Astrocyte (in vitro differentiated cells and primary cell): ENCODE measurements around the gene AMPD2. TPM values are rescaled to one million over a fixed set of nuclear protein-coding genes. Genes with fewer than 3 reads are reported as not detected.
A peak's percentile ranks its signal among the peaks of the same experiment; 100 is the strongest.

ENCODE experiments used
- DNase-seq: peaks from one replicate; pipeline ENCODE4 v3.0.0-alpha.2; 2010; ENCODE audit warnings: low read depth
- FAIRE-seq: peaks from 2 replicates; lab custom pipeline; 2011; peaks lifted over from hg19 to GRCh38; lab: Jason Lieb, UNC
- H2AFZ ChIP-seq: 2 replicates; pipeline ENCODE4 v1.6.0; 2012; ENCODE audit warnings: low read depth, low read length, inconsistent platforms
- H3K27ac ChIP-seq: 2 replicates; pipeline ENCODE4 v1.5.1; 2011; ENCODE audit warnings: low read depth, low read length, inconsistent platforms
- H3K27me3 ChIP-seq: 2 replicates; pipeline ENCODE4 v1.6.0; 2011; ENCODE audit warnings: low read length, inconsistent platforms; ENCODE audit not compliant: insufficient read depth
- H3K36me3 ChIP-seq: 2 replicates; pipeline ENCODE4 v1.5.1; 2011; ENCODE audit warnings: low read length, inconsistent platforms; ENCODE audit not compliant: insufficient read depth
- H3K4me1 ChIP-seq: 2 replicates; pipeline ENCODE4 v1.5.1; 2011; ENCODE audit warnings: low read length, inconsistent platforms; ENCODE audit not compliant: insufficient read depth
- H3K4me2 ChIP-seq: 2 replicates; pipeline ENCODE4 v1.6.0; 2012; ENCODE audit warnings: low read length, inconsistent platforms
- H3K4me3 ChIP-seq: 2 replicates; pipeline ENCODE4 v1.5.1; 2011; ENCODE audit warnings: low read depth, mild to moderate bottlenecking, low read length, inconsistent platforms; ENCODE audit not compliant: insufficient read depth
- H3K79me2 ChIP-seq: 2 replicates; pipeline ENCODE4 v1.6.0; 2012; ENCODE audit warnings: mild to moderate bottlenecking, low read length, inconsistent platforms; ENCODE audit not compliant: insufficient read depth
- H3K9ac ChIP-seq: 2 replicates; pipeline ENCODE4 v1.6.0; 2012; ENCODE audit warnings: mild to moderate bottlenecking, low read length, inconsistent platforms
- H3K9me3 ChIP-seq: 2 replicates; pipeline ENCODE4 v1.5.1; 2012; ENCODE audit warnings: low read depth, mild to moderate bottlenecking, low read length, inconsistent platforms; ENCODE audit not compliant: insufficient read depth
- H4K20me1 ChIP-seq: 2 replicates; pipeline ENCODE4 v1.6.0; 2012; ENCODE audit warnings: low read length, inconsistent platforms; ENCODE audit not compliant: insufficient read depth
- H3K27ac Mint-ChIP-seq: one replicate; pipeline ENCODE4 v1.8.0; 2021; ENCODE audit warnings: mild to moderate bottlenecking, mixed read lengths; ENCODE audit not compliant: unreplicated experiment
- H3K27me3 Mint-ChIP-seq: one replicate; pipeline ENCODE4 v1.8.0; 2021; ENCODE audit warnings: low read depth, mixed read lengths; ENCODE audit not compliant: unreplicated experiment
- H3K36me3 Mint-ChIP-seq: one replicate; pipeline ENCODE4 v1.8.0; 2021; ENCODE audit warnings: low read depth, mixed read lengths; ENCODE audit not compliant: unreplicated experiment
- H3K4me1 Mint-ChIP-seq: one replicate; pipeline ENCODE4 v1.8.0; 2021; ENCODE audit warnings: low read depth, mixed read lengths; ENCODE audit not compliant: unreplicated experiment
- H3K4me3 Mint-ChIP-seq: one replicate; pipeline ENCODE4 v1.8.0; 2021; ENCODE audit warnings: mild to moderate bottlenecking, moderate library complexity, mixed read lengths; ENCODE audit not compliant: unreplicated experiment
- H3K9me3 Mint-ChIP-seq: one replicate; pipeline ENCODE4 v1.8.0; 2021; ENCODE audit warnings: mild to moderate bottlenecking, mixed read lengths; ENCODE audit not compliant: unreplicated experiment
- CTCF ChIP-seq: IDR thresholded peaks from 2 replicates; pipeline ENCODE4 v1.5.1; 2011; ENCODE audit warnings: low read depth, mild to moderate bottlenecking, inconsistent platforms, low read length, moderate library complexity; ENCODE audit not compliant: insufficient read depth
- EZH2 ChIP-seq: IDR thresholded peaks from 2 replicates; pipeline ENCODE4 v1.6.1; 2012; ENCODE audit warnings: mild to moderate bottlenecking, low read length, inconsistent platforms; ENCODE audit not compliant: insufficient read depth
- total RNA-seq: library from RNA; stranded (reverse); gene quantifications from 2 replicates; pipeline ENCODE4 v1.2.1, GENCODE V29; 2021

The AMPD2 gene
- total RNA-seq, 1 donor from 2014 or later: 156 TPM

DNA sequence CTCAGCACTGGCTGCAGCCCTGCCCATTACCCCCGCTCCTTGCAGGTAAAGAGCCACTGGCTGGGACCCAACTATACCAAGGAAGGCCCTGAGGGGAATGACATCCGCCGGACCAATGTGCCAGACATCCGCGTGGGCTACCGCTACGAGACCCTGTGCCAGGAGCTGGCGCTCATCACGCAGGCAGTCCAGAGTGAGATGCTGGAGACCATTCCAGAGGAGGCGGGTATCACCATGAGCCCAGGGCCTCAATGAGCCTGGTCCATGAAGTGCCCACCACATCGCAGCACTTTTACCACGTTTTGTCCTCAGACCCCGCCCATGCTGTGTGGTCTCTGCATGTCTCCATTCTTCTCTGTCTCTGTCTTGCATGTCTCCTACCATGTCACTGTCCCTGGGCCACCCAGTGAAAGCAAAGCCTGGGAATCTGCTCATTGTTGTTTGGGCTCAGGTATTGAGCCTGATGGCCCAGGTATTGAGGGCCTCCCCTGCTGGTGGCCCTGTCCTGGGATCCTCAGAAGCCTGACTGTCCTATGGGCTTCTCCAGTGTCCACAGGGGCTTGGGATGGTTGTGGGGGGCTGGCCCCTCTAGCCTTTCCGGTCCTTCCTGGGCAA lies 11.4 kb downstream of the AMPD2 start:
- peaks cover 11% of the 10 kb centered on the region for H3K4me1 ChIP-seq
- FAIRE-seq: no peak

GRCh38 chr1:109631513-109632505 lies 12.2 kb downstream of the AMPD2 start:
- peak overlapping the region; percentile 62 for H3K4me3 Mint-ChIP-seq
- H4K20me1 ChIP-seq: peaks cover 50% of the 10 kb centered on the region
- peaks cover 24% of the 10 kb centered on the region for H3K36me3 ChIP-seq
- H2AFZ ChIP-seq: no peak overlapping the region
- H3K27me3 ChIP-seq: no peaks in the 10 kb centered on the region
- H3K27me3 Mint-ChIP-seq: no peaks in the 10 kb centered on the region
- H3K9me3 Mint-ChIP-seq: peaks cover 2% of the 10 kb centered on the region
- H3K4me1 Mint-ChIP-seq: peaks cover 20% of the 10 kb centered on the region
- no peaks in the 10 kb centered on the region for H3K9me3 ChIP-seq
- FAIRE-seq (no peak), DNase-seq (no peak)
- H3K27ac Mint-ChIP-seq: no peak overlapping the region
- peaks cover 1% of the 10 kb centered on the region for H3K79me2 ChIP-seq
- H3K9ac ChIP-seq: no peak overlapping the region
- no peak overlapping the region for H3K4me3 ChIP-seq
- no peak for TF ChIP-seq EZH2
- TF ChIP-seq CTCF: no peak
- H3K4me2 ChIP-seq: no peak overlapping the region
- peaks cover 15% of the 10 kb centered on the region for H3K4me1 ChIP-seq
- peaks cover 20% of the 10 kb centered on the region for H3K36me3 Mint-ChIP-seq
- H3K27ac ChIP-seq: no peak overlapping the region

More for the DNA sequence above, 11.4 kb downstream of the AMPD2 start:
- Histone ChIP-seq H4K20me1 (peaks cover 57% of the 10 kb centered on the region), H3K36me3 (peaks cover 24% of the 10 kb centered on the region), H3K79me2 (peaks cover 9% of the 10 kb centered on the region), H3K9ac (no peak overlapping the region), H3K27me3 (no peaks in the 10 kb centered on the region), H3K4me3 (no peak overlapping the region), H3K27ac (no peak overlapping the region), H2AFZ (no peak overlapping the region), H3K9me3 (no peaks in the 10 kb centered on the region), H3K4me2 (no peak overlapping the region)
- H3K36me3 Mint-ChIP-seq: peaks cover 25% of the 10 kb centered on the region
- DNase-seq: no peak
- H3K27ac Mint-ChIP-seq: no peak overlapping the region
- TF ChIP-seq EZH2 (no peak), CTCF (no peak)
- peaks cover 13% of the 10 kb centered on the region for H3K4me1 Mint-ChIP-seq
- H3K27me3 Mint-ChIP-seq: no peaks in the 10 kb centered on the region
- H3K9me3 Mint-ChIP-seq: peaks cover 2% of the 10 kb centered on the region
- H3K4me3 Mint-ChIP-seq: no peak overlapping the region
